K562 (cell line): Measurements from ENCODE around the gene USP7.

Source experiments
- AFF4 ChIP-seq: sonication (generic); formaldehyde crosslinking; IDR thresholded peaks from 2 replicates; pipeline ENCODE4 v1.8.0; 2023; ENCODE audit warnings: mild to moderate bottlenecking, missing genetic modification reagents
- EGR1 ChIP-seq: fragments of 450-650 bp; conservative IDR thresholded peaks from 2 replicates; pipeline ENCODE4 v1.6.1; 2017; ENCODE audit warnings: mild to moderate bottlenecking
- FOXA3 ChIP-seq, 2 experiments: fragments of 450-650 bp in 1 of 2; sonication (generic) in 1 of 2; formaldehyde crosslinking; IDR thresholded peaks in 1 of 2; conservative IDR thresholded peaks in 1 of 2; 2 replicates each; pipeline versions ENCODE4 v1.4.0 to v1.8.0; 2020 to 2022; ENCODE audit warnings: mild to moderate bottlenecking in 2 of 2, missing genetic modification reagents in 1 of 2
- POLR2AphosphoS5 ChIP-seq: IDR thresholded peaks from 2 replicates; pipeline ENCODE4 v1.6.1; 2011; ENCODE audit warnings: mild to moderate bottlenecking, low read depth, low read length, moderate library complexity; ENCODE audit not compliant: control insufficient read depth, insufficient read depth
- SMC3 ChIP-seq: conservative IDR thresholded peaks from 2 replicates; pipeline ENCODE4 v1.6.1; 2011; ENCODE audit warnings: low read depth, low read length, improper control_type of control experiment; ENCODE audit not compliant: insufficient read depth
- SRSF1 ChIP-seq: fragments of 200-400 bp; formaldehyde crosslinking; IDR thresholded peaks from 2 replicates; pipeline ENCODE4 v1.6.1; 2017; ENCODE audit warnings: mild to moderate bottlenecking, low read depth, low read length, moderate library complexity
- TFE3 ChIP-seq: fragments of 450-650 bp; formaldehyde crosslinking; IDR thresholded peaks from 2 replicates; pipeline ENCODE4 v1.4.0; 2020; ENCODE audit warnings: mild to moderate bottlenecking, mixed read lengths
- ZNF561 ChIP-seq: fragments of 450-650 bp; formaldehyde crosslinking; conservative IDR thresholded peaks from 2 replicates; pipeline ENCODE4 v1.4.0; 2020; ENCODE audit warnings: mild to moderate bottlenecking, moderate library complexity
- TF ChIP-seq, protein P1 (sequence below): fragments of 250-450 bp; sonication (Bioruptor Pico); IDR thresholded peaks from 2 replicates; pipeline ENCODE4 v1.8.0; 2022; ENCODE audit warnings: moderate library complexity, mild to moderate bottlenecking, inconsistent platforms

GRCh38 chr16:8863594-8864424 lies 99.9 kb downstream of the USP7 start:
- no peak for TF ChIP-seq POLR2AphosphoS5
- TF ChIP-seq EGR1: peak; percentile 52; the same call in 1 of the 2 replicates
- no peak for TF ChIP-seq ZNF561
- no peak for TF ChIP-seq TFE3 (CRISPR knock-in tag)
- TF ChIP-seq AFF4 (CRISPR knock-in tag): no peak
- TF ChIP-seq FOXA3 (CRISPR knock-in tag; conservative IDR thresholded peaks at IDR 0.05 in 1 of 2, IDR thresholded peaks at IDR 0.05 in 1 of 2): no peak
- TF ChIP-seq, protein P1, sequence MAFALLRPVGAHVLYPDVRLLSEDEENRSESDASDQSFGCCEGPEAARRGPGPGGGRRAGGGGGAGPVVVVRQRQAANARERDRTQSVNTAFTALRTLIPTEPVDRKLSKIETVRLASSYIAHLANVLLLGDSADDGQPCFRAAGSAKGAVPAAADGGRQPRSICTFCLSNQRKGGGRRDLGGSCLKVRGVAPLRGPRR (CRISPR knock-in tag): no peak
- no peak for TF ChIP-seq SRSF1
- TF ChIP-seq SMC3: 0 out of 2 replicates have a peak, but pooled peaks have one; percentile 19
